ENCODE data around the gene SRGN.

The SRGN gene

GRCh38 chr10:69145329-69145728, 57.4 kb downstream of the SRGN start:
- H3K27ac ChIP-seq (ENCODE audit: low read length), result no peak overlapping the region
- H3K4me1 ChIP-seq (ENCODE audit: control insufficient read depth in 1 of 2, insufficient read depth in 2 of 2, low read length in 2 of 2), result peaks cover 0 to 3% of the 10 kb centered on the region in 2 donors
- no peaks in the 10 kb centered on the region for H3K27me3 ChIP-seq (ENCODE audit: low read depth, low read length)
- H3K36me3 ChIP-seq (ENCODE audit: control insufficient read depth in 1 of 2, insufficient read depth in 2 of 2, low read length in 2 of 2), result no peaks in the 10 kb centered on the region
- no peaks in the 10 kb centered on the region for H3K9me3 ChIP-seq (ENCODE audit: control insufficient read depth in 1 of 2, low read length in 2 of 2)
- H3K4me3 ChIP-seq (ENCODE audit: low read depth in 1 of 2, low read length in 2 of 2), result no peak overlapping the region

GRCh38 chr10:69145864-69146263, 58.0 kb downstream of the SRGN start:
- Histone ChIP-seq H3K9me3 (ENCODE audit: control insufficient read depth in 1 of 2, low read length in 2 of 2) (no peaks in the 10 kb centered on the region), H3K4me3 (ENCODE audit: low read depth in 1 of 2, low read length in 2 of 2) (no peak overlapping the region), H3K36me3 (ENCODE audit: control insufficient read depth in 1 of 2, insufficient read depth in 2 of 2, low read length in 2 of 2) (no peaks in the 10 kb centered on the region), H3K4me1 (ENCODE audit: control insufficient read depth in 1 of 2, insufficient read depth in 2 of 2, low read length in 2 of 2) (peaks cover 0 to 3% of the 10 kb centered on the region in 2 donors), H3K27ac (ENCODE audit: low read length) (no peak overlapping the region), H3K27me3 (ENCODE audit: low read depth, low read length) (no peaks in the 10 kb centered on the region)

DNA sequence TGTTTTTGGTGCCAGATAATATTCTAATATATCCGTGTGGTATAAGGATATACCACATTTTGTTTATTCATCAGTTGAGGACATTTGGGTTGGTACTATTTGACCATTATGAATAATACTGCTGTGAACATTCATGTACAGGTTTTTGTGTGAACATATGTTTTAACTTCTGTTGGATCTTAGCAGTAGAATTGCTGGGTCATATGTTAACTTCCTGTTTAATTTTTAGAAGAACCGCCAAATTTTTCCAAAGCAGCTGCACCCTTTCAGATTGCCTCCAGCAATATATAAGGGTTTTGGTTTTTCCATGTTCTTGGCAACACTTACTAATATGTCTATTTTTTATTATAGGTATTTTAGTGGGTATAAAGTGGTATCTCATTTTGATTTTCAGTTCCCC, 58.9 kb downstream of the SRGN start:
- Histone ChIP-seq H3K27me3 (ENCODE audit: low read depth, low read length) (no peaks in the 10 kb centered on the region), H3K9me3 (ENCODE audit: control insufficient read depth in 1 of 2, low read length in 2 of 2) (no peaks in the 10 kb centered on the region), H3K36me3 (ENCODE audit: control insufficient read depth in 1 of 2, insufficient read depth in 2 of 2, low read length in 2 of 2) (no peaks in the 10 kb centered on the region), H3K4me1 (ENCODE audit: control insufficient read depth in 1 of 2, insufficient read depth in 2 of 2, low read length in 2 of 2) (peaks cover 0 to 3% of the 10 kb centered on the region in 2 donors), H3K4me3 (ENCODE audit: low read depth in 1 of 2, low read length in 2 of 2) (no peak overlapping the region), H3K27ac (ENCODE audit: low read length) (no peak overlapping the region)

DNA sequence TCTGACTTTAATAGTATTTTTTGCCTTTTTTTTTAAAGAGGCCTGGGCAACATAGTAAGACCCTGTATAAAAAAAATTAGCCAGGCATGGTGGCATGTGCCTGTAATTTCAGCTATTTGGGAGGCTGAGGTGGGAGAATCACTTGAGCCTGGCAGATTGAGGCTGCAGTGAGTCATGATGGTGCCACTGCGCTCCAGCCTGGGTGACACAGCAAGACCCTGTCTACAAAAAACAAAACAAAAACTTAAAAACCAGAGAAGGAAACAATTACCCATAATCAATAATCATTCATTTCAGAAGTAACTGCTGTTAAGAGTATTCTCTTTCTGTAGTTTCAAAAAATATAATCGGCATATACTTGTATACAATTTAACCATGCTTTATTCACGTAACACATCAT, 64.1 kb downstream of the SRGN start:
- Histone ChIP-seq H3K27ac (ENCODE audit: low read length) (no peak overlapping the region), H3K4me3 (ENCODE audit: low read depth in 1 of 2, low read length in 2 of 2) (no peak overlapping the region), H3K9me3 (ENCODE audit: control insufficient read depth in 1 of 2, low read length in 2 of 2) (no peaks in the 10 kb centered on the region), H3K36me3 (ENCODE audit: control insufficient read depth in 1 of 2, insufficient read depth in 2 of 2, low read length in 2 of 2) (no peaks in the 10 kb centered on the region), H3K4me1 (ENCODE audit: control insufficient read depth in 1 of 2, insufficient read depth in 2 of 2, low read length in 2 of 2) (peaks cover 0 to 3% of the 10 kb centered on the region in 2 donors), H3K27me3 (ENCODE audit: low read depth, low read length) (no peaks in the 10 kb centered on the region)

DNA sequence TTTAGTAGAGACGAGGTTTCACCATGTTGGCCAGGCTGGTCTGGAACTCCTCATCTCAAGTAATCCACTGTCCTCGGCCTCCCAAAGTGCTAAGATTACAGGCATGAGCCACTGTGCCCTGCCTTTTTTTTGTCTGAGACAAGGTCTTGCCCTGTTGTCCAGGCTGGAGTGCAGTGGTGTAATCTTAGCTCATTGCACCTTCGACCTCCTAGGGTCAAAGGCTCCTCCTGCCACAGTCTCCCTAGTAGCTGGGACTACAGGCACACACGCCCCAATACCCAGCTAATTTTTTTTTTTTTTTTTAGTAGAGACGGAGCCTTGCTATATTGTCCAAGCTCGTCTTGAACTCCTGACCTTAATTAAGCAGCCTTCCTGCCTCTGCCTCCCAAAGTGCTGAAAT, 65.3 kb downstream of the SRGN start:
- Histone ChIP-seq H3K36me3 (ENCODE audit: control insufficient read depth in 1 of 2, insufficient read depth in 2 of 2, low read length in 2 of 2) (peaks cover 0 to 5% of the 10 kb centered on the region in 2 donors), H3K27ac (ENCODE audit: low read length) (no peak overlapping the region), H3K4me1 (ENCODE audit: control insufficient read depth in 1 of 2, insufficient read depth in 2 of 2, low read length in 2 of 2) (peaks cover 0 to under 1% of the 10 kb centered on the region in 2 donors), H3K9me3 (ENCODE audit: control insufficient read depth in 1 of 2, low read length in 2 of 2) (no peaks in the 10 kb centered on the region), H3K4me3 (ENCODE audit: low read depth in 1 of 2, low read length in 2 of 2) (no peak overlapping the region), H3K27me3 (ENCODE audit: low read depth, low read length) (no peaks in the 10 kb centered on the region)
